Ovary (tissue), 3 donors: Measurements from ENCODE around the gene KIF16B.

Source experiments
- EP300 ChIP-seq: sonication (generic); formaldehyde crosslinking; IDR thresholded peaks from one replicate; pipeline ENCODE4 v1.6.1; 2017; ENCODE audit warnings: antibody characterized with exemption
- POLR2A ChIP-seq: fragments of 450-650 bp; IDR thresholded peaks from one replicate; pipeline ENCODE4 v1.6.1; 2017; ENCODE audit warnings: antibody characterized with exemption, mild to moderate bottlenecking, moderate library complexity
- TF ChIP-seq, protein P1 (sequence below), 3 donors: fragments of 450-650 bp in 2 of 3; fragments of 200-600 bp in 1 of 3; IDR thresholded peaks; one replicate each; pipeline versions ENCODE4 v1.5.1 to v1.8.0; 2016 to 2022; ENCODE audit warnings: antibody characterized with exemption in 3 of 3, mild to moderate bottlenecking in 1 of 3
- donor health status: DM: no; HTN: no; CAD: no.

GRCh38 chr20:16271450-16271849 lies 301.8 kb downstream of the KIF16B start:
- TF ChIP-seq, protein P1, sequence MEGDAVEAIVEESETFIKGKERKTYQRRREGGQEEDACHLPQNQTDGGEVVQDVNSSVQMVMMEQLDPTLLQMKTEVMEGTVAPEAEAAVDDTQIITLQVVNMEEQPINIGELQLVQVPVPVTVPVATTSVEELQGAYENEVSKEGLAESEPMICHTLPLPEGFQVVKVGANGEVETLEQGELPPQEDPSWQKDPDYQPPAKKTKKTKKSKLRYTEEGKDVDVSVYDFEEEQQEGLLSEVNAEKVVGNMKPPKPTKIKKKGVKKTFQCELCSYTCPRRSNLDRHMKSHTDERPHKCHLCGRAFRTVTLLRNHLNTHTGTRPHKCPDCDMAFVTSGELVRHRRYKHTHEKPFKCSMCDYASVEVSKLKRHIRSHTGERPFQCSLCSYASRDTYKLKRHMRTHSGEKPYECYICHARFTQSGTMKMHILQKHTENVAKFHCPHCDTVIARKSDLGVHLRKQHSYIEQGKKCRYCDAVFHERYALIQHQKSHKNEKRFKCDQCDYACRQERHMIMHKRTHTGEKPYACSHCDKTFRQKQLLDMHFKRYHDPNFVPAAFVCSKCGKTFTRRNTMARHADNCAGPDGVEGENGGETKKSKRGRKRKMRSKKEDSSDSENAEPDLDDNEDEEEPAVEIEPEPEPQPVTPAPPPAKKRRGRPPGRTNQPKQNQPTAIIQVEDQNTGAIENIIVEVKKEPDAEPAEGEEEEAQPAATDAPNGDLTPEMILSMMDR (IDR thresholded peaks at IDR 0.05), result no peak
- TF ChIP-seq POLR2A (no peak), EP300 (no peak)
